ENCODE results near the gene NLK. TPM values are rescaled to one million over a fixed set of nuclear protein-coding genes. Genes with fewer than 3 reads are reported as not detected.

Gene NLK
- total RNA-seq, 1 experiment from 2014 or later, result 12.8 TPM

GRCh38 chr17:28065706-28066105 is 23.2 kb downstream of the NLK start:
- Histone ChIP-seq H3K4me3 (replicated peaks in 1 of 2; ENCODE audit: low read depth in 1 of 2, low read length in 2 of 2) (no peak overlapping the region), H4K20me1 (ENCODE audit: insufficient read depth) (no peaks in the 10 kb centered on the region), H3K9me2 (ENCODE audit: insufficient read depth) (no peaks in the 10 kb centered on the region), H3K27me3 (ENCODE audit: insufficient read depth, low read length) (no peaks in the 10 kb centered on the region), H3K27ac (ENCODE audit: low read depth, low read length) (no peak overlapping the region), H3K4me2 (ENCODE audit: low read length) (no peak overlapping the region), H3K36me3 (ENCODE audit: control insufficient read depth in 1 of 2, insufficient read depth in 2 of 2, low read length in 2 of 2) (no peaks in the 10 kb centered on the region), H2AFZ (ENCODE audit: low read depth, low read length, poor library complexity, severe bottlenecking) (no peak overlapping the region), H3K9ac (ENCODE audit: low read length) (no peak overlapping the region), H3K79me2 (ENCODE audit: insufficient read depth, low read length) (peaks cover 54% of the 10 kb centered on the region), H3K9me3 (ENCODE audit: control insufficient read depth in 1 of 2, insufficient read depth in 1 of 2, low read depth in 1 of 2, low read length in 2 of 2) (no peaks in the 10 kb centered on the region), H3K4me1 (ENCODE audit: control insufficient read depth in 1 of 2, insufficient read depth in 2 of 2, low read length in 2 of 2) (no peaks in the 10 kb centered on the region)
- DNase-seq (ENCODE audit: low read depth, low spot score), result no peak
- intact Hi-C loops (cut with micrococcal nuclease), result no loop called here
- BruUV-seq (replicated peaks), result no TSS peak
- ChIA-PET RAD21 (ENCODE audit: low non-redundant PET in 1 of 2, low total read pairs in 2 of 2, uncharacterized antibody in 2 of 2, unreplicated experiment in 2 of 2) (no interaction called here), POLR2A (interaction anchor here (0.6 kb wide), 1 partner anchor 87 kb away, joined by 3 read pairs; no protein-coding TSS in a partner anchor), CTCF (no interaction called here)
- no peak for TF ChIP-seq CTCF (IDR thresholded peaks at IDR 0.05 in 2 of 3, conservative IDR thresholded peaks at IDR 0.05 in 1 of 3; ENCODE audit: borderline replicate concordance in 1 of 3, insufficient read depth in 1 of 3, low read depth in 2 of 3, low read length in 2 of 3)
- no peak for TF ChIP-seq ZFX (IDR thresholded peaks at IDR 0.05)
- TF ChIP-seq CEBPB (IDR thresholded peaks at IDR 0.05; ENCODE audit: low read depth), result no peak
- no peak for TF ChIP-seq SIN3A (IDR thresholded peaks at IDR 0.05; ENCODE audit: low read depth)
- no peak for TF ChIP-seq SP1 (IDR thresholded peaks at IDR 0.05; ENCODE audit: low read depth)
- TF ChIP-seq, protein P1, sequence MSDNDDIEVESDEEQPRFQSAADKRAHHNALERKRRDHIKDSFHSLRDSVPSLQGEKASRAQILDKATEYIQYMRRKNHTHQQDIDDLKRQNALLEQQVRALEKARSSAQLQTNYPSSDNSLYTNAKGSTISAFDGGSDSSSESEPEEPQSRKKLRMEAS (IDR thresholded peaks at IDR 0.05), result no peak
- TF ChIP-seq ZNF274 (IDR thresholded peaks at IDR 0.05; ENCODE audit: low read depth, low read length), result no peak
- no peak for TF ChIP-seq CBX3 (IDR thresholded peaks at IDR 0.05; ENCODE audit: low read depth)
- TF ChIP-seq JUND (IDR thresholded peaks at IDR 0.05), result no peak
- TF ChIP-seq TCF7L2 (IDR thresholded peaks at IDR 0.05; ENCODE audit: borderline replicate concordance, extremely low read depth, insufficient read depth, insufficient read length), result no peak
- no peak for TF ChIP-seq RAD21 (IDR thresholded peaks at IDR 0.05; ENCODE audit: low read depth)
- no peak for TF ChIP-seq YY1 (IDR thresholded peaks at IDR 0.05; ENCODE audit: extremely low read depth, insufficient replicate concordance, low read depth, low read length)
- ATAC-seq, result no peak

Data from HCT116 (cell line).